HG03354 (cell line): ENCODE results near the gene PHKB.
"Not testable (repeated sequence)": the region's sequence is repeated elsewhere in the genome, so short reads cannot be mapped to it uniquely, and the experiment has no call there.

Experiments
- ATAC-seq: cut with Tn5 transposase; IDR thresholded peaks from one replicate; pipeline ENCODE4 v1.9.1; 2021; ENCODE audit warnings: mild to moderate bottlenecking; ENCODE audit not compliant: unreplicated experiment, poor library complexity, severe bottlenecking

The PHKB gene

GRCh38 chr16:47644661-47645060 lies 183.5 kb downstream of the PHKB start:
- ATAC-seq = no peak

GRCh38 chr16:47646914-47647313 lies 185.8 kb downstream of the PHKB start:
- ATAC-seq = no peak

GRCh38 chr16:47657032-47657431 lies 195.9 kb downstream of the PHKB start:
- ATAC-seq = no peak

- no peak for ATAC-seq
These were observed 196.8 kb downstream of the PHKB start for GRCh38 chr16:47657977-47658376.

GRCh38 chr16:47660540-47660939 lies 199.4 kb downstream of the PHKB start:
- ATAC-seq = no peak

GRCh38 chr16:47664653-47665325 lies 203.7 kb downstream of the PHKB start:
- ATAC-seq = no peak

- ATAC-seq = no peak
These were observed 205.3 kb downstream of the PHKB start for GRCh38 chr16:47666434-47666833.

DNA sequence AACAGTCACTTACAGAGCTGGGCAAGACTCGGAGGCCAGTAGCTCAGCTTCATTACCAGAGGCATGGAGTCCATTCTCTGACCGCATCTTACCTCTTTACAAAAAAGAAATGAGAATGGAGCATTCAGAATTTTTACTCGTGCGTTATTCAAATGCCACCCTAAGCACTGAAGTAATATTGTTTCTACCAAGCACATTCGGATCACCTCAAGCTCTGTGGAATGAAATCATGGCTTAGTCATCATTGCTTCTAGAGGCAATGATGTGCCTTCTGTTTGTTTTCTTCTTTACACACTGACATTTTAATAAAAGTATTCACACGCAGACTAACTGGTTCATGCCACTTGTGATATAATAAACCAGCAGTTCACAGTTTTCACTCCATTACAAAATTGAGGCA lies 206.8 kb downstream of the PHKB start:
- no peak for ATAC-seq

- ATAC-seq = no peak
These were observed 211.3 kb downstream of the PHKB start for GRCh38 chr16:47672475-47672874.

- ATAC-seq = no peak
These were observed 215.6 kb downstream of the PHKB start for GRCh38 chr16:47676635-47677177.

GRCh38 chr16:47681571-47681970 lies 220.4 kb downstream of the PHKB start:
- not testable (repeated sequence) for ATAC-seq

- no peak for ATAC-seq
These were observed 226.6 kb downstream of the PHKB start for GRCh38 chr16:47687694-47688093.

DNA sequence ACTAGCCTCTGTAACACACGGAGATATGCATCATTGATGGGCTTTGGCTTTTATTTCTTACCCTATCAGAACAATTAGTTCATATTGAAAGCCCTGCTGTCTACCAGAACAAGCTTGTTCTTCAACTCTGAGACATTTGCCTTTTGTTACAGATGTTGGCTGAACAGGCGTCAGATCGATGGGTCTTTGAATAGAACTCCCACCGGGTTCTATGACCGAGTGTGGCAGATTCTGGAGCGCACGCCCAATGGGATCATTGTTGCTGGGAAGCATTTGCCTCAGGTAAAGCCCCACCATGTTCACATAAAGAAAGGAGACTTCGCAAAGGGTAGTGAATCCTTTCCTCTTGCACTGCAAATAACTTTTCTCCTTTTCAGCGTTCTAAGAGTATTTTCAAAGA lies 232.1 kb downstream of the PHKB start:
- no peak for ATAC-seq

DNA sequence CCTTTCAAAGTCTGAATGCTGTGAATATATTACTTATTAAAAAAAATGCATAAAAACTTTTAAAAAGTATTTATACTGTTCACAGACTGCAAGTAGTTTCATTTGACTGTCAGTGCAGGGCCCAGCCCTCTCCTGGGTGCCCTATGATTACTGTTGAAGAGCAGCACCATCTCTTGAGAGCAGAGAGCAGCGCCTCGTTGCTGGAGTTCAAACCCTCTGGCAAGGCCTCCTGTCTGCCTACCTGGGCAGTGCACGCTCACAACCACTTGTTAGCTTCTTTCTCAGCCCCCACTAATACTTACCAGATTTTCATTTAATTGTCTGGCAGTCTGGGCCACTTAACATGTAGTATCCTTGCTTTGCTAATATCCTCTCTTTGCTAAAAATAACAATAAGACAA lies 233.4 kb downstream of the PHKB start:
- ATAC-seq = no peak

DNA sequence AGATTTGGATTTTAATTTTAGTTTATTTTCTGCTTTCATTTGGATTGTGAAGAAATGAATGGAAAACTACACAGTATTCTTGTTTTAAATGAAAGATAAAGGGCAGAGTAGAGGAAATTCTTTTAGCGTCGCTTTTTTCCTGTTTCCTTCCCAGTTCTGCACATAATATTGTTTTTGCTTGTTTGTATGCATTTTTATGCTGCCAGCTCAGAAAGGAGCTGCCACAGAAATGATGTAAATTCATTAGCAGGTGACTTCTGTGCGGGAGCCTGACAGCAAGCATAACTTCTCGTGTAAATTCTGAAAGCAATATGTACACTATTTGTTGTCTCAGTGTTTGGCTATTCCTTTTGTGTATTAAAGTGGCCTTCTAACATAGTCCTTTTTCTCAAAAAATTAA lies 234.6 kb downstream of the PHKB start:
- ATAC-seq = no peak

DNA sequence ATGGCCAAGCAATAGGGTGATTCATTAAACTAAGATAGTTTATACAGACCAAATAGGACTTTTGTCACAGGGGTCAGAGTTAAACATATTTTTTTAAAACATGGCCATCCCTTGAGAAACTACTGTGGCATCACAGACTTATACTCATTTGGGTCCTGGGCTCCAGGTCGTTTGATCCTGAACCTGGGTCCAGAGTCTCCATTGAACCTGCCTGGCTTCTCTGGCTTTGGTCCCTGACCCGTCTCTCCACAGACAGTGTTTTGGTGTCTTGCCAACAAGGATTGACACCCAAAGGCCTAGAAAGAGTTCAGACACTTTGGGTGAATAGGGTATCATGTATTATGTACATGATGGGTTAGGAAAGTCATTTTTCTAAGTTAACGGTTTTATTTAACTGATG lies 236.7 kb downstream of the PHKB start:
- ATAC-seq = no peak

- no peak for ATAC-seq
These were observed 238.0 kb downstream of the PHKB start for GRCh38 chr16:47699106-47699505.

GRCh38 chr16:47700857-47701587 lies 239.9 kb downstream of the PHKB start:
- ATAC-seq = no peak

DNA sequence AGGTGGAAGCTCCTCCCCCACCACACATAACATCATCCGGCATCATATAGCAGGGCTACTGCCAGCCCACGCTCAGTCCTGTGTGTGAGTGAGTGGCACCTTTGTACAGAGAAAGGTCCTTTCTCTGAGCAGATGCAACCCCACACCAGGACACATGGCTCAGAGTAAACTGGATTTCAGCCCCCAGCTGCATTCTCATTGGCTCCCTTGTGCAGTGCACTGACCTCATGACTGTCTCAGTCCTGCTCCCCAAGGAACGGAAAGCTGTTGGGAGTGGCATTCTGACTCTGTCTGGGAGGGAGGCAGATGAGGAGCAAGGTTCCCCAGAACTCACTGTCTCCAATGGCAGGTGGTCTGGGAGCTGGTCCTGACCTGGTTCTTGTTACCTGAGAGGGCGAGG lies 244.1 kb downstream of the PHKB start:
- ATAC-seq = no peak

GRCh38 chr16:47711809-47712208 lies 250.7 kb downstream of the PHKB start:
- no peak for ATAC-seq
